Measurements from ENCODE around the gene ZBED5. TPM values are rescaled to one million over a fixed set of nuclear protein-coding genes. Genes with fewer than 3 reads are reported as not detected.

The ZBED5 gene
- total and polyA plus RNA-seq, 9 of the 15 experiments (the other 6 are each of a cell fraction or from before 2014, with no cell fraction given), result 12.4 to 70.7 (median 26.8) TPM

- TF ChIP-seq TSHZ1 (CRISPR knock-in tag; IDR thresholded peaks at IDR 0.05), result no peak
- no peak for TF ChIP-seq CEBPB (tag; IDR thresholded peaks at IDR 0.05)
- peak in 1 of 3 experiments; percentile 11; a peak in 1 of 6 replicates for TF ChIP-seq ZBTB11 (CRISPR knock-in tag; IDR thresholded peaks at IDR 0.05)
- TF ChIP-seq VEZF1 (CRISPR knock-in tag; IDR thresholded peaks at IDR 0.05), result peak; percentile 29; the same call in 1 of the 2 replicates
- no peak for TF ChIP-seq ZNF224 (CRISPR knock-in tag; IDR thresholded peaks at IDR 0.05)
- TF ChIP-seq, protein P1, sequence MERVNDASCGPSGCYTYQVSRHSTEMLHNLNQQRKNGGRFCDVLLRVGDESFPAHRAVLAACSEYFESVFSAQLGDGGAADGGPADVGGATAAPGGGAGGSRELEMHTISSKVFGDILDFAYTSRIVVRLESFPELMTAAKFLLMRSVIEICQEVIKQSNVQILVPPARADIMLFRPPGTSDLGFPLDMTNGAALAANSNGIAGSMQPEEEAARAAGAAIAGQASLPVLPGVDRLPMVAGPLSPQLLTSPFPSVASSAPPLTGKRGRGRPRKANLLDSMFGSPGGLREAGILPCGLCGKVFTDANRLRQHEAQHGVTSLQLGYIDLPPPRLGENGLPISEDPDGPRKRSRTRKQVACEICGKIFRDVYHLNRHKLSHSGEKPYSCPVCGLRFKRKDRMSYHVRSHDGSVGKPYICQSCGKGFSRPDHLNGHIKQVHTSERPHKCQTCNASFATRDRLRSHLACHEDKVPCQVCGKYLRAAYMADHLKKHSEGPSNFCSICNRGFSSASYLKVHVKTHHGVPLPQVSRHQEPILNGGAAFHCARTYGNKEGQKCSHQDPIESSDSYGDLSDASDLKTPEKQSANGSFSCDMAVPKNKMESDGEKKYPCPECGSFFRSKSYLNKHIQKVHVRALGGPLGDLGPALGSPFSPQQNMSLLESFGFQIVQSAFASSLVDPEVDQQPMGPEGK (CRISPR knock-in tag; IDR thresholded peaks at IDR 0.05; ENCODE audit: borderline replicate concordance), result no peak
- TF ChIP-seq SMAD1 (IDR thresholded peaks at IDR 0.05; ENCODE audit: low read depth, low read length, partially characterized antibody), result no peak
- TF ChIP-seq HMGN3 (IDR thresholded peaks at IDR 0.05; ENCODE audit: borderline replicate concordance, extremely low read depth, insufficient read length, low read depth, low read length), result peak; percentile 27
- no peak for TF ChIP-seq POLR3G (IDR thresholded peaks at IDR 0.05; ENCODE audit: extremely low read depth, insufficient read length, insufficient replicate concordance)
- TF ChIP-seq, protein P2, sequence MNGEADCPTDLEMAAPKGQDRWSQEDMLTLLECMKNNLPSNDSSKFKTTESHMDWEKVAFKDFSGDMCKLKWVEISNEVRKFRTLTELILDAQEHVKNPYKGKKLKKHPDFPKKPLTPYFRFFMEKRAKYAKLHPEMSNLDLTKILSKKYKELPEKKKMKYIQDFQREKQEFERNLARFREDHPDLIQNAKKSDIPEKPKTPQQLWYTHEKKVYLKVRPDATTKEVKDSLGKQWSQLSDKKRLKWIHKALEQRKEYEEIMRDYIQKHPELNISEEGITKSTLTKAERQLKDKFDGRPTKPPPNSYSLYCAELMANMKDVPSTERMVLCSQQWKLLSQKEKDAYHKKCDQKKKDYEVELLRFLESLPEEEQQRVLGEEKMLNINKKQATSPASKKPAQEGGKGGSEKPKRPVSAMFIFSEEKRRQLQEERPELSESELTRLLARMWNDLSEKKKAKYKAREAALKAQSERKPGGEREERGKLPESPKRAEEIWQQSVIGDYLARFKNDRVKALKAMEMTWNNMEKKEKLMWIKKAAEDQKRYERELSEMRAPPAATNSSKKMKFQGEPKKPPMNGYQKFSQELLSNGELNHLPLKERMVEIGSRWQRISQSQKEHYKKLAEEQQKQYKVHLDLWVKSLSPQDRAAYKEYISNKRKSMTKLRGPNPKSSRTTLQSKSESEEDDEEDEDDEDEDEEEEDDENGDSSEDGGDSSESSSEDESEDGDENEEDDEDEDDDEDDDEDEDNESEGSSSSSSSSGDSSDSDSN (IDR thresholded peaks at IDR 0.05; ENCODE audit: borderline replicate concordance in 1 of 2, low read depth in 2 of 2, low read length in 2 of 2), result peak; percentile 74 to 80; a peak in 3 of 4 replicates
- no peak for TF ChIP-seq HDAC2 (IDR thresholded peaks at IDR 0.05)
Observed at GRCh38 chr11:10858439-10859325, 829 bp upstream of the ZBED5 start (continued).
